Right lung (tissue), 5 donors: ENCODE results near the gene NOXA1. TPM values are rescaled to one million over a fixed set of nuclear protein-coding genes. Genes with fewer than 3 reads are reported as not detected.
A peak's percentile ranks its signal among the peaks of the same experiment; 100 is the strongest.
"Not testable (repeated sequence)": the region's sequence is repeated elsewhere in the genome, so short reads cannot be mapped to it uniquely, and the experiment has no call there.

ENCODE experiments used
- DNase-seq, 2 donors: peaks; one replicate each; pipeline ENCODE4 v3.0.0-alpha.2; 2013
- polyA plus RNA-seq, 5 donors: library from polyadenylated mRNA; unstranded; fragments of 120-200 nt; gene quantifications; one replicate each; pipeline versions ENCODE4 v1.2.1 to v1.2.3, GENCODE V29; 2013; ENCODE audit warnings: inconsistent platforms in 1 of 5, low replicate concordance in 1 of 5; ENCODE audit not compliant: insufficient read length in 5 of 5, insufficient read depth in 1 of 5

NOXA1 gene
- polyA plus RNA-seq, 5 donors: 3.9 to 8.4 (median 6.9) TPM

DNA sequence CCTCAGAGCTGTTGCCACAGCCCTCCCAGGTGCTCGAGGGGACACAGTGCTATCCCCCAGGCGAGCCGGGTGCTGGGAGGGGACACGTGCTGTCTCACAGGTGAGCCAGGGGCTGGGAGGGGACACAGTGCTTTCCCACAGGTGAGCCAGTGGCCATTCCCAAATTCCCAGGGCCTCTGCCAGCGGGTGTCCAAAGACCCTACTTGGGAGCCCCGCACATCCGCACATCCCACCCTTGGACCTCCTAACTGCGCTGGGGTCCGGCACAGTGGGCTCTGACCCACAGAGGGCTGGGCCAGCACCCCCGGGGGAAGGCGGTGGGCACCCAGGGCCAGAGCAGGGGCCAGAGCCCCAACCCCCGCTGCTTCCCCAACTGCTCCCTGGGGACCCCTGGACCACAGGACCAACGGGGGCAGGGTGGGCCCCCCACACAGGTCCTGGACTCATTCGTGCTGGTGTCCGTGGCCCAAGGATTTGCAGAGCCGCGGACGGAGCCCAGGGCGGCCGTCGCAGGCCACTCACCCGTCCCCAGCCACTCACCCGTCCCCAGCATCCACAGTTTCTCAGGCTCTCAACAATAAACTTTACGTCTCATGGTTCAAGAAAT, 18.1 kb upstream of the NOXA1 start:
- no peak for DNase-seq

DNA sequence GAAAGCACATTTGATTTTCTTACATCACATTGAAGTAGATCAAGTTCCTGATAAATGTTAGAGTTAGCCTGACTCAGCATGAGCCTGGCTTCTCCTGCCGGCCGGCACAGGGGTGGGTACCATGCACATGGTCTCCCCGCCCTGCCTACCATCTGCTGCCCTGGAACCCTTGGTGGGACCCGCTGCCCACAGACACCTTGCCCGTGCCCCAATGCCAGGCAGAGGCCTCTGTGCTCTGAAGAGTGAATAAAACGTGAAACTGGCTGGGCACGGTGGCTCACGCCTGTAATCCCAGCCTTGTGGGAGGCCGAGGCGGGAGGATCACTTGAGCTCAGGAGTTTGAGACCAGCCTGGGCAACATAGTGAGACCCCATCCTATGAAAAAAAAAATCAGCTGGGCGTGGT, 17.5 kb upstream of the NOXA1 start:
- DNase-seq: no peak

DNA sequence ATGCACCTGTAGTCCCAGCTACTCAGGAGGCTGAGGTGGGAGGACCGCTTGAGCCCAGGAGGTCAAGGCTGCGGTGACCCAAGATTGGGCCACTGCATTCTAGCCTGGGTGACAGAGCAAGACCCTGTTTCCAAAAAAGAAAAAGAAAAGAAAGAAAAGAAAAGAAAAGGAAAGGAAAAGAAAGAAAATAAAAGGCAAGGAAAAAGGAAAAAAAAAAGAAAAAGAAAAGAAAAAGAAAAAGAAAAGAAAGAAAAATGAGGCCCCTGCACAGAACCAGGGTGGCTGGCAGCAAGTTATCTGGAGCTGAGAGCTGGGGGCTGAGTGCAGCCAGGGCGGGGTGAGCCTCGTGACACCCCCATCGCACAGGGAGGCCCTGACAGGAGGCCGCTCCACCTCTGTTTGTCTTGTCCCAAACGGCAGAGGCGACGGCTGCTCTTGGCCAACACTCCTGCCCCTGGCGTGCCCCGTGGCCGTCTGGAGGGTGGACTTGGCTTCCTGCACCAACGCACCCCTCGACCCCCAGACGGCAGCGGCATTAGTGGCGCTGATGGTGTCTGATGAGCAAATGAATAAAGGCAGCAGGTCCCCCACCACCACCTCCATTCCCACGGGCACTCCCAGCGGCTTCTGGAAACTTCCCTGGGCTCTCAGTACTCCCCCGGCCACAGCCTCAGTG, 17.0 kb upstream of the NOXA1 start:
- no peak for DNase-seq

DNA sequence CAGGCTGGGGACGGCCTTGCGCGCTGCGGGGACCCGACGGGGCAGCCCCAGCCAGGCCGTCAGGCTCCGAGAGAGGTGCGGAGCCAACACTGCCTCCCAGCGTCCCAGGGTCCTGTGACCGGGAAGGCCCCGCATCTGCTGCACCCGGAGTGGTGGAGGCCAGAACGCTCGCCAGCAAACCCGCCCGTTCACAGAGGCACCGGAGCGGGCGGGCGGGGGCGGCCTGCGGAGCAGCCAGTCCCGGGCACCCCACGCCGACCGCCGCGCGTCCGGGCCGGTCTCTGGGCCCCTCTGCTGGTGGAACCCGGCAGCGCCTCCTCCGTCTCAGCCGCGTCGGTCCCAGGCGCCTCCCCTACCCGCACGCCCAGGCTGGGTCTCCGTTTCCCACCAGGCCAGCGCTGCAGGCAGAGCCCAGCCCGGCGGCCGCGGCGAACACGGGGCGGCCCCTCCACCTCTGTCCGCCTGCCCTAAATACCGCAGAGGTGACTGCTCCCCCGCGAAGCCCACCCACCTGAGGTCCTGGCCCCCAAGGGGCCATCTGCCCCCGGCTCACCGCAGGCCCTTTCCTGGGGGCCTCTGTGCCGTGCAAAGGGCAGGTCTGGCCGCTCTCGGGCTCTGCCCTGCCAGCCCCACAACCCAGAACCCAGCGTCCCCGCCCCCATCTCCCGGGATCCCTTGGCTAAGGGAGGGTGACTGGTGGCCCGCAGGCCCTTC, 16.2 kb upstream of the NOXA1 start:
- DNase-seq: peak in 1 of 2 donors; percentile 55

GRCh38 chr9:137407590-137408300, 15.4 kb upstream of the NOXA1 start:
- DNase-seq: no peak

GRCh38 chr9:137408651-137409405, 14.4 kb upstream of the NOXA1 start:
- DNase-seq: no peak

GRCh38 chr9:137409515-137409914, 13.7 kb upstream of the NOXA1 start:
- no peak for DNase-seq

DNA sequence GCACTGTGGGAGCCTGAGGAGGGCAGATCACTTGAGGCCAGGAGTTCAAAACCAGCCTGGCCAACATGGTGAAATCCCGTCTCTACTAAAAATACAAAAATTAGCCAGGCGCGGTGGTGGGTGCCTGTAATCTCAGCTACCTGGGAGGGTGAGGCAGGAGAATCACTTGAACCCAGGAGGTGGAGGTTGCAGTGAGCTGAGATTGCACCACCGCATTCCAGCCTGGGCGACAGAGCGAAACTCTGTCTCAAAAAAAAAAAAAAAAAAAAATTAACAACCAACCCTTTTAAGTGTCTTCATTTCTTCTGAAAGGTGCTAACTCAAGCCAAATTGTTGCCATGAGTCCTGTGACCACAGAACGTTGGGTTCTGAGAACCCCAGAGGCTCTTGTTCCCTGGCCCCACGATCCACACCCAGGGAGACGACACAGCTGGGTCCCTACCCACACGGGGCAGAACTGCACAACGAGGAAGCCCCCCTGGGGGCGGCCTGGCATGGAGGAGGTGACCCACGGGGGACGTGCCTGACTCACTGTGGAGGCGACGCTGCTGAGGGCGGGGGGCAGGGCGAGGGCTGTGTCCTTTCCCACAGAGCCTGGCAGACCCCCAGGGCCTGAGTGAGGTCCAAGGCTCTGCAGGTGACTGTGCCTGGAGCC, 12.8 kb upstream of the NOXA1 start:
- DNase-seq: not testable (repeated sequence)

DNA sequence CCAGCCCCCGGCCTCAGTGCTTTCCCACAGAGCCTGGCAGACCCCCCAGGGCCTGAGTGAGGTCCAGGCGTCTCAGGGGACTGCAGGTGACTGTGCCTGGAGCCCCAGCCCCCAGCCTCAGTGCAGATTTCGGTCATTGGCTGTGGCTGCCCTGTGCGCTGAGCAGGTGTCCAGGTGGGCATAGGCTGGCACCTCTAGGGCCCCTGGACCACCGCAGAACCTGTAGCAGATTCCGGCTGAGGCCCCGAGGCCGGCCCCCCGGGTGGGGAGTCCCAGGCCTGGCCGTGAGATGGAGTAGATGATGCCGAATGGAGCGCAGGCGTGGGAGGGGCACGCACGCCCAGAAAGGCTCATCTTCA, 12.3 kb upstream of the NOXA1 start:
- DNase-seq: no peak

DNA sequence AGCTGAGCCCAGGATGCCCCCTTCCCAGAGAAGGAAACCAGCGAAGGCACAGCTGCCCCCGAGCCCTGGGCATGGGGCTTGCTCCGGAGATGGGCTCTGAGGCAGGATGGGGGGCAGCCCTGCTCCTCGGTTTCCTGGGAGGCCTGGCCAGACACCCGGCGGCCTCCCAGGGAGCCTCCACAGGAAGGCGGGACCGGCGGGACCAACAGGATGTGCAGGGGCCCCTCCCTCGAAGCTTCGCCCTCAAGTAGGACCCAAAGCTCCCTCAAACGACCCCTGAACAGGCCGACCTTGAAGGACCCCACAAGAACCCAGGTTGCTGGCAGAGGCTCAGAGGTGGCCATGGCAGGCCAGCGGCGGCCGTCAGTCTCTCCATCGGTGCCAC, 11.9 kb upstream of the NOXA1 start:
- no peak for DNase-seq

GRCh38 chr9:137411645-137412380, 11.4 kb upstream of the NOXA1 start:
- DNase-seq: no peak

DNA sequence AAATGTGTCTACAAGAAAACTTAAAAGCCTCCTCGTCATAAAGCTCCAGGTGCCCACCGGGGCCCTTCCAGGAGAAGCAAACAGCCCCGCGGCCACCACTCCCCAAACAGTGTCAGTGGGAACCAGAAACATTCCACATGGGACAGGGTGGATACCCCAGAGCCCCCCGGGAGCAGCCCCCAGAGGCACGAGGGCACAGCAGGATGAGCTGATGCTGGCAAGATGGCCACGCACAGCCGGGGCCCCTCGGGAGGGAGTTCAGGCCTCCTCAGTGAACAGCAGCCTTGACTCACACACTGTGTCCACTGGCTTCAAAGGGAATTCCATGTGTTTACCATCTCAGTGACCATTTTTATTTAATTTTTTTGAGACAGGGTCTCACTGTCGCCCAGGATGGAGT, 10.8 kb upstream of the NOXA1 start:
- no peak for DNase-seq

- DNase-seq: no peak
Observed at GRCh38 chr9:137415451-137415850, 7.7 kb upstream of the NOXA1 start.

DNA sequence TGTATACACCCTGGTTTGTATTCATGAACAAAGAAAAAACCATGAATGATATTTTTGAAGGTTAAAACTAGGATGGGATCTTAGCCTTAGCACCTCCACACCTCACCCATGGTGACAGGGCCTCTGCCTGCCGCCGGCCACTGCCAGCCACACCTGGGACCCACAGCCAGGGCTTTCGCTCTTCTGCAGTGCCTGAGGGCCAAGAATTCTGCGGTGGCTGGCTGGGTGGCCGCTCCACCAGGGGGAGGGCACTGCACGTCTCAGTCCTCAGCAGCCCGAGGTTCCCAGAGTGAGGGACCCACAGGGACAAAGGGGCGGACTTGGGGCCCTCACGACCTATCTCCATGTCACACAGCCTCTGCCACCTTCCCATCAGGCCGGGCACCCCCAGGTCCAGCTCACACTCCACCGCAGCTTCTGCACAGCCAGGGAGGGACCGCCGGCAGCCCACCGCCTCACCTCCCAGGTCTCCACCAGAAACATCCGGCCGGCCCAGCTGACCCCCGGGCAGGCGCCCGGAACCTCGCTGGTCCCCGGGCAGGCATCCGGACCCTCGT, 7.1 kb upstream of the NOXA1 start:
- no peak for DNase-seq

DNA sequence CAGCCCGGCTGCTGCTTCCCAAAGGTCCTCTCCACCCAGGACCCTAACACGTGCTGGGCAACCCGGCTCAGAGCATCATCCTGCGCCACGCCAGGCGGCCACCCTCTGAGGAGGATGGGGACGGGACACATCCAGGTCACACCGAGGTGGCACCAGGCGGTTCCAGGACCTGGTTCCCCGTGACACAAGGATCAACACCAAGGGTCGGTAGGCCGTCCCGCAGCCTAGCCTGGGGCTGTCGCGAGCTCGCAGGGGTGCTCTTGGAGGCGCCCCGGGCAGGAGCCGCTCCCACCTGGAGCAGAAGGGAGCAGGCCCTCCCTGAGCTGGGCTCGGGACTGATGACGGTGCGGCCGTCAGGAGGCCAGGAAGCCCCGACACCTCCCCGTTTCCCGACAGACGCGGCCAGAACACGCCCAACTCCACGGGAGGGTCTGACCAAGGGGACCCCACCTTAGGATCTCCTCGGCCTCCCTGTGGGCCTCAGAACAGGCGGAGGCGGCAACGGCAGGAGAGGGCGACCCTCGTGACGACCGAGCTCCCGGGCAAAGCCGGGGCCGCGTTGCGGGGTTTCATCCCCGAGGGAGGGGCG, 6.5 kb upstream of the NOXA1 start:
- DNase-seq: no peak

DNA sequence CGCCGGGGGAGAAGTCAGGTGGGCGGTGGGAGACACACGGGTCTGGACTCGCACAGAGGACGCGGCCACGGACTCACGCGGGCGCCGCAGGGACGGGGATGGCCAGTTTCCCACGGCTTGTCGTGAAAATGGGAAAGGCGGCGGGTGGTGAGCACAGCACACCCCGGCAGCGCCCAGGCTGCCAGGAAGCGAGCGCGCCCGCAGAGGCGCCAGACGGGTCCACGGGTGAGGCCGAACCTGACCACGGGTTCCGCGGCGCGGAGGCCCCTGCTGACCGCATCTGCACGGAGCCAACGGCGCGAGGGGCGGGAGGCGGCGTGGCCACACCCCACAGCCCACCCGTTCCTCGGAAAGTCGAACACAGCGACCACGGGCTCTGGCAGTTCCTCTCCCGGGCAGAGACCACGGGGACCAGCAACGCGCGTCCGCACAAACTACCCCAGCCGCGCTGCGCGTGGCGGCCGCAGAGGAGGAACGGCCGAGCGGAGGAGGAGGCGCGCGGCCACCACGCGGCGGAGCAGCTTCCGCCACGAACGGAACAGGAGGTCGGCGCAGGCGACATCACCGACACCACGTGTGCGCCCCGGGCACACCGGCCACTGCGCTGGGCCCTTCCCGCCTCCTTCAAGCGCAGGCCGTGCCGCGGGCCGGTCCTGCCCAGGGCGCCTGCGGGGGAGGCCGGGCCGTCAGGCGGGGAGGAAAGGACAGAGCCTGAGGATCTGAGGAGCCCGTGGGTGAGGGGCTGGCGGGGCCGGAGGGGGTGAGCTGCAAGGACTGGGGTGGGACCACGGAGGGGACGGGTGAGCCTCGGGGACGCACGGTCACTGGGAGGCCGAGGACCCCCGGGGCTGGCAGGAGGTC, 5.8 kb upstream of the NOXA1 start:
- no peak for DNase-seq

DNA sequence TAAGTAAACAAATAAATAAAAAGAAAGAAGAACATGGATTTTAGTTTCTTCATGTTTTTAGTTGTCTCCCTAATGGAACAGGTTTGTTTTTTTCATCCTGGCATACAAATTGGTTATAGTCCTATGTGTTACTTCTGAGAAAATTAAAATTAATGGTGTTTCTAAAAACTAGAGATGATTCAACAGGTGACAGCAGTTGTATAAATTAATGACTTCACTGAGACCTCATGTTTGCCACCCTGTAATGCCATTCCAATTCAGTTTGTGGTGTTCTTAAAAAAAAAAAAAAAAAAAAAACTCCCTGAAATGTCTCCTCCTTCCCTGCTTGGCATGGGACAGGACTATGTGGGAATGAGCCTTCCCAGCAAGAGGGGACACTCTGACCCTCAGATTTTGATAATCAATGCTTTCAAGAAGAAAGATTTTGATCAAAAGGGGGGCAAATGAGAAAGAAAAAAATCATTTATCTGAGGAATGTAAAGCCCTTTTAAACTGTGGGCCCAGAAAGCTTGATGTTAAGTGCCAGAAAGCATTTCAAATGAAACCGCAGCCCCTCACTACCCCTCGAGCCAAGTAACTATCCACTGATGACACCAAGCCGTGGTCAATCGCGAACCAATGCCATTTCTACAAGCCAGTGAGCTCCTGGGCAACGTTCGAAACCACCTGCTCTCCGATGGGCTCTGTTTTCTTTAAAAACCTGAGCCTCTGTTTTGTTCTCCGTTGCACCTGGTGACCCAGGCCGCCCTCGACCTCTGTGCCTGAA, 1.2 kb upstream of the NOXA1 start:
- DNase-seq: no peak
